Neuron (in vitro differentiated cells): ENCODE results near the gene CHRM5.
"Not testable (repeated sequence)": the region's sequence is repeated elsewhere in the genome, so short reads cannot be mapped to it uniquely, and the experiment has no call there.

Source experiments
- H2AFZ ChIP-seq: one replicate; pipeline ENCODE4 v1.6.1; 2013; ENCODE audit warnings: low read depth, mild to moderate bottlenecking, inconsistent platforms, low read length, moderate library complexity
- H3K27me3 ChIP-seq: one replicate; pipeline ENCODE4 v1.6.1; 2013; ENCODE audit warnings: low read length; ENCODE audit not compliant: insufficient read depth
- H3K36me3 ChIP-seq: one replicate; pipeline ENCODE4 v1.6.1; 2013; ENCODE audit warnings: low read length; ENCODE audit not compliant: insufficient read depth
- H3K4me1 ChIP-seq: one replicate; pipeline ENCODE4 v1.6.1; 2013; ENCODE audit warnings: low read length; ENCODE audit not compliant: insufficient read depth
- H3K4me3 ChIP-seq: 2 replicates; pipeline ENCODE4 v1.5.1; 2013; ENCODE audit warnings: mild to moderate bottlenecking, low read length, moderate library complexity
- H3K9me3 ChIP-seq: one replicate; pipeline ENCODE4 v1.6.1; 2013; ENCODE audit warnings: low read length

CHRM5 gene

DNA sequence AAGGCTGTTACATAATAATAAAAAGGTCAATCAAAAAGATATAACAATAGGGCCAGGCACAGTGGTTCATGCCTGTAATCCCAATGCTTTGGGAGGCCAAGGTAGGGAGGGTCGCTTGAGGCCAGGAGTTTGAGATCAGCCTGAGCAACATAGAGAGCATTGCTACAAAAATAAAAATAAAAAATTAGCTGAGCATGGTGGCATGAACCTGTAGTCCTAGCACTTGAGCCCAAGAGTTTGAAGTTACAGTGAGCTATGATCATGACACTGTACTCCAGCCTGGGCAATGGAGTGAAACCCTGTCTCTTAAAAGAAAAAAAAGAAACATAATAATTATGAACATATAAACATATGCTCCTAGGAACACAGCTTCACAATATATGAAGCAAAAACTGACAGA is 41.4 kb downstream of the CHRM5 start:
- Histone ChIP-seq H3K4me1 (peaks cover 3% of the 10 kb centered on the region), H3K9me3 (no peaks in the 10 kb centered on the region), H2AFZ (no peak overlapping the region), H3K4me3 (no peak overlapping the region), H3K36me3 (no peaks in the 10 kb centered on the region), H3K27me3 (no peaks in the 10 kb centered on the region)

DNA sequence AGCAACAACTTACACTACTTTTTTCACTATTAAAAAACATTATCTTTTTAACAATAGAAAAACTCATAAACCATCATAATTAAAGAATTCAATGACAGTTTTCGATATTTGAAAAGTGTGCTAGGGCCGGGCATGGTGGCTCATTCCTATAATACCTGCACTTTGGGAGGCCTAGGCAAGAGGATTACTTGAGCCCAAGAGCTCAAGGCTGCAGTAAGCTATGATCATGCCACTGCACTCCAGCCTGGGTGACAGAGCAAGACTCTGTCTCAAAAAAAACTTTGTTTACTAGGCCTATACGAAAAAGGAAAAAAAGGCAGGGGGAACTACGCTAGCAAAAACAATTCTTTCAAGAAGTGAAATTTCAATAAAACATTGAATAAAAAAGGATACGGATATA is 42.6 kb downstream of the CHRM5 start:
- Histone ChIP-seq H2AFZ (no peak overlapping the region), H3K36me3 (no peaks in the 10 kb centered on the region), H3K4me1 (peaks cover 7% of the 10 kb centered on the region), H3K4me3 (no peak overlapping the region), H3K9me3 (no peaks in the 10 kb centered on the region), H3K27me3 (no peaks in the 10 kb centered on the region)

DNA sequence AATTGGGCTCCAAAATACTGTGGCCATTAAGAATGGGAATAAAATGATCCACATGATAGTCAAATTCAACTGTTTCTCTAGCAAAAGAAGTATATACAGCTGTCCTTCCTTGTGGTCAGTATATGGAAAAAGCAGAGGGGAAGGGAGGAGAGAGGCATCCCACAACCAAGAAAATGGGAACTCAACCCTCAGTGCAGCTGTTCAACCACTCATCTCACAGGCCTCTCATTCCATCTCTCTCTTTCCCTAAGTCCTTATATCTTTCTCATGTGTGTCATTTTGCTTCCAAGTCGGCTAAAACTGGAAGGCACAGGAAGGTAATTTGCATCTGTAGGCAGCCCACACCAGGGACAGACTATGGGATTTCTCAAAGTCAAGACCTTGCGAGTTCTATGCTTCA is 43.2 kb downstream of the CHRM5 start:
- no peak overlapping the region for H3K4me3 ChIP-seq
- peaks cover 7% of the 10 kb centered on the region for H3K4me1 ChIP-seq
- H3K36me3 ChIP-seq = no peaks in the 10 kb centered on the region
- no peaks in the 10 kb centered on the region for H3K27me3 ChIP-seq
- no peaks in the 10 kb centered on the region for H3K9me3 ChIP-seq
- no peak overlapping the region for H2AFZ ChIP-seq

DNA sequence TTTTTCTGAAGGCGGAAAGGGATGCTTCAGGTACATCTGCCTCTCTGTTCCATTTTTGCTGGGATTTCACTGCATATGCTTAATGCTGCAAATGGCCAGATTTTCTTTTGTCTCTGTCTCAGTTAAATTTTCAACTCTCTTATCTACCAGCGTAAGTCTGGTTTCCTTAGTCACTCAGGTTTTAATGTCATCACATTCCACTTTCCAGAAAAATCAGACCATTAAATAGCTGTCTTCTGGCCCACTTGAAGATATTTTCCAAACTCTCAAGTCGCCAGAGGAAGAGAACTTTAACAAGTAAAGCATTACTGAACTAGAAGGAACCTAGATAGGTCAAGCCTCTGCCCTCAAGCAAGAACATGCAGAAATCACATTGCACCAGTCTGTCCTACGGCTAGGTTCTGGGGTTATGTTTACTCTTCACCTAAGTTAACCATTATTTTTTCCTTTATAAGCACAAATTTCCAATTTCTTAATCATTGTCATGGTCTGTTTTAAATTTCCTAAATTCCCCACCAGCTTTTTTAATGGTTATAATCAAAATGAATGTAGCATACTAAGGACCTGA is 44.2 kb downstream of the CHRM5 start:
- no peak overlapping the region for H2AFZ ChIP-seq
- H3K4me1 ChIP-seq = peaks cover 7% of the 10 kb centered on the region
- H3K36me3 ChIP-seq = no peaks in the 10 kb centered on the region
- no peaks in the 10 kb centered on the region for H3K27me3 ChIP-seq
- no peak overlapping the region for H3K4me3 ChIP-seq
- no peaks in the 10 kb centered on the region for H3K9me3 ChIP-seq

DNA sequence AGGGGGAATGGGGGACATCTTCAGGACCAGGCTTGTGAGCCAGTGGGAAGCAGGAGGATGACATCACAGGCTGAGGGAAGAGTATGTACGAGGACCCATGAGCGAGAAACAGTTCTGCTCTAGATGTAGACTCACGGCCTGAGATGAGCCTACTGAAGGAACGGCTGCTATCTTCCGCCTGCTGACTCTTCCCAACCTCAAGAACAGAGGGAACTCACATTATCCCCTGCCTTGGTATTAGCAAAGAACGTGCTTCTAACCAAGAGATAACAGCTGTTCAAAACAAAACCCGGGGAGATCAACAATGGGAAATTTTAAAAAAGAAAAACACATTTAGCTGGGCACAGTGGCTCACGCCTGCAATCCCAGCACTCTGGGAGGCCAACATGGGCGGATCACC is 45.4 kb downstream of the CHRM5 start:
- Histone ChIP-seq H3K4me3 (no peak overlapping the region), H3K4me1 (peaks cover 7% of the 10 kb centered on the region), H3K27me3 (no peaks in the 10 kb centered on the region), H3K36me3 (no peaks in the 10 kb centered on the region), H3K9me3 (no peaks in the 10 kb centered on the region), H2AFZ (no peak overlapping the region)

DNA sequence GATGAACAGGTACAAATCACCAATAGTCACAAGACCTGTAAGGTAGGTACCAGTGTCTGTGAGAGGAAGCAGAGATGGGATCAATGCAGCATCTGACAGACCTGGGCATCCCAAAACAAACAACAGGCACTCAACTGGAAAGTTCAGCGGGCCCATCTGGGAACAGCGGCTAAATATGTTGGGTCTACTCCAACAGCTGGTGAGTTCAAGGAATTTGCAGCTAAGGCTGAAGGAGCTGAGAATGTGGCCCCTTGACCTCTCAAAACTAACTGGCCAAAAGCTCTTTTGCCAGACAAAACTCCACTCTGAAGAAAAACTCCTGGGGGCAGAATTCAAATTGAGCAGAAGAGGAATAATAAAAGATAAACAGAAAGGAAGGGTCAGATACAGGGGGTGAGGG is 46.3 kb downstream of the CHRM5 start:
- no peaks in the 10 kb centered on the region for H3K27me3 ChIP-seq
- H3K4me3 ChIP-seq = no peak overlapping the region
- H3K36me3 ChIP-seq = no peaks in the 10 kb centered on the region
- peaks cover 7% of the 10 kb centered on the region for H3K4me1 ChIP-seq
- H3K9me3 ChIP-seq = no peaks in the 10 kb centered on the region
- H2AFZ ChIP-seq = no peak overlapping the region

DNA sequence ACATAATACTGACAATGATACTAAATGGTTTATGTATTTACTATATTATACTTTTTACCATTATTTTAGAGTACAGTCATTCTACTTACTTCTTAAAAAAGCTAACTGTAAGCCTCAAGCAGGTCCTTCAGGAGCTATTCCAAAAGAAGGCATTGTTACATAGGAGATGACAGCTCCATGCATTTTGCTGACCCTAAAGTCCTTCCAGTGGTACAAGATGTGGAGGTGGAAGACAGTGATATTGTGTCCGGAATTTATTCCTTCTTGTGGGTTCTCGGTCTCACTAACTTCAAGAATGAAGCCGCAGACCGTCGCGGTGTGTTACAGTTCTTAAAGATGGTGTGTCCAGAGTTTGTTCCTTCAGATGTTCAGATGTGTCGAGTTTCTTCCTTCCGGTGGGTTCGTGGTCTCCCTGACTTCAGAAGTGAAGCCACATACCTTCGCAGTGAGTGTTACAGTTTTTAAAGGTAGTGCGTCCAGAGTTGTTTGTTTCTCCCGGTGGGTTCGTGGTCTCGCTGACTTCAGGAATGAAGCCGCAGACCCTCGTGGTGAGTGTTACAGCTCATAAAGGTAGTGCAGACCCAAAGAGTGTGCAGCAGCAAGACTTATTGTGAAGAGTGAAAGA is 49.8 kb downstream of the CHRM5 start:
- H3K4me1 ChIP-seq = peaks cover 12% of the 10 kb centered on the region
- no peak overlapping the region for H2AFZ ChIP-seq
- no peaks in the 10 kb centered on the region for H3K36me3 ChIP-seq
- H3K9me3 ChIP-seq = no peaks in the 10 kb centered on the region
- no peak overlapping the region for H3K4me3 ChIP-seq
- no peaks in the 10 kb centered on the region for H3K27me3 ChIP-seq

DNA sequence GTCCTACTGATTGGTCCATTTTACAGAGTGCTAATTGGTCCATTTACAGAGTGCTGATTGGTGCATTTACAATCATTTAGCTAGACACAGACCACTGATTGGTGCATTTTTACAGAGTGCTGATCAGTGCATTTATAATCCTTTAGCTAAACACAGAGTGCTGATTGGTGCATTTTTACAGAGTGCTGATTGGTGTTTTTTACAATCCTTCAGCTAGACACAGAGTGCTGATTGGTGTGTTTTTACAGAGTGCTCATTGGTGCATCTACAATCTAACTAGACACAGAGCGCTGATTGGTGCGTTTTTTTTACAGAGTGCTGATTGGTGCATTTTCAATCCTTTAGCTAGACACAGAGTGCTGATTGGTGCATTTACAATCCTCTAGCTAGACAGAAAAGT is 50.4 kb downstream of the CHRM5 start:
- H2AFZ ChIP-seq, H3K4me3 ChIP-seq, H3K9me3 ChIP-seq, H3K27me3 ChIP-seq, H3K36me3 ChIP-seq: not testable (repeated sequence)
- peaks cover 12% of the 10 kb centered on the region for H3K4me1 ChIP-seq

DNA sequence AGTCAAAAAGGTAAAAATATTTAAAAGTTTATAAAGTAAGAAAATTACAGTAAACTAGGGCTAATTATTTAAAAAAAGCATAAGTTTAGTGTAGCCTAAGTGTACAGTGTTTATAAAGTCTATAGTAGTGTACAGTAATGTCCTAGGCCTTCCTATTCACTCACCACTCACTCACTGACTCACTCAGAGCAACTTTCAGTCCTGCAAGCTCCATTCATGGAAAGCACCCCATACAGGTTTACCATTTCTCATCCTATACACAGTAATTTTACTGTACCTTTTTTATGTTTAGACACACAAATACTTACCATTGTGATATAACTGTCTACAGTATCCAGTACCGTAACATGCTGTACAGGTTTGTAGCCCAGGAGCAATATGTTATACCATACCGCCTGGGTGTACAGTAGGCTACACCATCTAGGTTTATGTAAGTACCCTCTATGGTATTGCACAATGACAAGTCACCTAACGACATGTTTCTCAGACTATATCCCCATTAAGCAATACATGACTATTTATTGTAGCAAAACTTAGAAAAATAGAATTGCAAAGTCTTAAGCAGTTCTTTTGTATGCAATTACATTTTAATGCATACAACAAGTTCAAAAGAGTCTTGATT is 51.2 kb downstream of the CHRM5 start:
- no peaks in the 10 kb centered on the region for H3K9me3 ChIP-seq
- no peak overlapping the region for H2AFZ ChIP-seq
- no peak overlapping the region for H3K4me3 ChIP-seq
- peaks cover 10% of the 10 kb centered on the region for H3K4me1 ChIP-seq
- H3K27me3 ChIP-seq = no peaks in the 10 kb centered on the region
- no peaks in the 10 kb centered on the region for H3K36me3 ChIP-seq

DNA sequence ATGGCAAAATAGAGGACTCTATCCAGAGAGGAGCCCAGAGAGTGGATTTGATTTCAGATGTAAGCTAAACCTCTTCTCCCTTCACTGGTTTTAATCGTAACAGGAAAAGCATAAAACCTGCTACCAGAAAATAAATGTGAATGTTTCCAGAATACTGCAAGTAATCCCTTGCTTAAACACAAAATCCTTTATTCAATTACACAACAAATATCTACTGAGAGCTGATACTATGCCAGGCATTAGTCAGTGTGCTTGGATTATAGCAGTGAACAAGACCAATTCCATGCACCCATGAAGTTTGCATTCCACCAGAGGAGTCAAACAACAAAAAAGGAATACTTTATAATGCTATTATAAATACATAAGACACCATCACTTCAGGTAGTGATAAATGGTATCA is 55.6 kb downstream of the CHRM5 start:
- no peaks in the 10 kb centered on the region for H3K36me3 ChIP-seq
- no peaks in the 10 kb centered on the region for H3K9me3 ChIP-seq
- H3K4me3 ChIP-seq = no peak overlapping the region
- no peak overlapping the region for H2AFZ ChIP-seq
- H3K4me1 ChIP-seq = peaks cover 5% of the 10 kb centered on the region
- no peaks in the 10 kb centered on the region for H3K27me3 ChIP-seq

DNA sequence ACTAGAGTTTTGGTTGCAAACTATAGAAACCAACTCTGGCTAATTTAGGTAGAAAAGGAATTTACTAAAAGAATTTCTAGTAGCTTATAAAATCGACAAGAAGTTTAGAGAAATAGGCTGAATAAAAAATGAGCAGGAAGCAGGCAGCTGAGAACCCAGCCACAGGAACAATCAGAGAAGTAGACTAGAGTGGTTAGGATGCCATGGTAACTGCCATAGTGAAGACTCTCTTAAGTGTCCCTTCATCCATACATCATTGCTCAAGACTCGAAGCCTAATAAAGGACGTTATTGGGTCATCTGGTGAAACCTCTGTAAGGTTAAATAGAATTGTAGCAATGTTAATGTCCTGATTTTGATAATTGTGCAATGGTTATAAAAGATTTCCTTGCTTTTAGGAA is 57.0 kb downstream of the CHRM5 start:
- no peaks in the 10 kb centered on the region for H3K27me3 ChIP-seq
- H3K9me3 ChIP-seq = no peaks in the 10 kb centered on the region
- H3K4me1 ChIP-seq = peaks cover 5% of the 10 kb centered on the region
- no peak overlapping the region for H3K4me3 ChIP-seq
- H2AFZ ChIP-seq = no peak overlapping the region
- no peaks in the 10 kb centered on the region for H3K36me3 ChIP-seq

DNA sequence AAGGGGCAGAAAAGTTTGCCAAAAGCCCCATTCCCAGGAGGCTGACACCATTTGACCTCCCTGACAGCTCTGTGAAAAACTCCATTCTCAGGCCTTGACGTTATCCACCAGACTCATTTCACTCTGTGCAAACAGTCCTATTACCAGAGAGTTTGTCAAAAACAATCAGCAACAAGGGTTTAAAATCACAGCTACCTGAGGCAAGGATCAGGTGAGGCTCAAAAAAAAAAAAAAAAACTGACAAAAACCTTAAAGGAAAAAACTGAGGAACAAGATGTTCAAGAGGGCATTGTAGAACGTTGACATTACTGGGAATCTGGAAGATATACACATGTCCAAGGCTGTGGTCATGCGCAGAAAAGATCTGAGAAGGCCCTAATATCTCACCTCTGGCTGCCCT is 59.3 kb downstream of the CHRM5 start:
- Histone ChIP-seq H2AFZ (no peak overlapping the region), H3K36me3 (no peaks in the 10 kb centered on the region), H3K4me1 (no peaks in the 10 kb centered on the region), H3K9me3 (peaks cover 2% of the 10 kb centered on the region), H3K4me3 (no peak overlapping the region), H3K27me3 (no peaks in the 10 kb centered on the region)

DNA sequence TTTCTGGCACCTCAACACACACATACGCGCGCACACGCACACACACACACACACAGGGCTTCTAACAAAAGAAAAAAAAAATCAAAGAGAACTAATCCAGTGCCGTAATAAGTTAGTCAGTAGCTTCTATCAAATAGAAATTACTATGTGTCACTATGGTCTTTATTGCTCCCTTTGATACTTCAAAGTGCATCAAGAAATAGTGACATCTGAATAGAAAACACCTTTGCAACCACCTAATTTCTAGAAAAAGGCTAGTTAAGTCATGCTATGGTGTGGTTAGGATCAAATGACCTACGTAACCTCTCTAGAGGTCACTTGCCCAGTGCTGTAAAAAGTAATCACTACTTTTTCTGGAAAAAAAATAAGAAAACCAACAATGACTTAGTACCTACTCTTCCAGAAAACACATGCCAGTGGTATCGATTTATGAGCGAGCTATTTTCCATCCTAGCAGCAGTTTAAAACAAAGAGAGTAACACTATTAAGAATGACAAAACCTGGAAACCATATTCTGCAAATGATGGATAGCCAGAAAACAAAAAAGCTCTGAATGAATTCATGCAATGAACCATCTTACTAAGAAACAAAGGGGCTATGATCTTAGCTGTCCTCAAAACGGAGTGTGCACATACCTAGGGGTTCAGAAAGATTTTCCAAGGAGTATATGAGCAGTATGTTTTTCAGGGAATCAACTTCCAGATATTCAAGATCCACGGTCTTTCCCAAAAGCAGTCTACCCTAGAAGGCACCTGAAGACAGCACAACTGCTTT is 63.9 kb downstream of the CHRM5 start:
- H3K27me3 ChIP-seq = no peaks in the 10 kb centered on the region
- H3K9me3 ChIP-seq = peaks cover 2% of the 10 kb centered on the region

More for the DNA sequence above, 63.9 kb downstream of the CHRM5 start:
- Histone ChIP-seq H3K36me3 (no peaks in the 10 kb centered on the region), H2AFZ (no peak overlapping the region), H3K4me3 (no peak overlapping the region), H3K4me1 (no peaks in the 10 kb centered on the region)
